Subcutaneous abdominal adipose tissue (tissue), 5 donors: ENCODE results near the gene GTF3C5.
"Not testable (repeated sequence)": the region's sequence is repeated elsewhere in the genome, so short reads cannot be mapped to it uniquely, and the experiment has no call there.

ENCODE experiments used
- H3K27ac ChIP-seq: one replicate; pipeline ENCODE4 v1.7.0; 2013; ENCODE audit warnings: low read depth, mild to moderate bottlenecking, inconsistent platforms, low read length, moderate library complexity
- H3K27me3 ChIP-seq, 5 donors: one replicate each; pipeline ENCODE4 v1.7.0; 2013; ENCODE audit warnings: low read length in 5 of 5, inconsistent platforms in 1 of 5; ENCODE audit not compliant: control insufficient read depth in 5 of 5, insufficient read depth in 4 of 5
- H3K36me3 ChIP-seq, 5 donors: one replicate each; pipeline ENCODE4 v1.7.0; 2013; ENCODE audit warnings: low read length in 5 of 5; ENCODE audit not compliant: control insufficient read depth in 5 of 5, insufficient read depth in 5 of 5
- H3K4me1 ChIP-seq, 5 donors: one replicate each; pipeline ENCODE4 v1.7.0; 2013; ENCODE audit warnings: low read length in 5 of 5, mild to moderate bottlenecking in 3 of 5, moderate library complexity in 1 of 5; ENCODE audit not compliant: control insufficient read depth in 5 of 5, insufficient read depth in 5 of 5
- H3K4me3 ChIP-seq, 5 donors: one replicate each; pipeline ENCODE4 v1.7.0; 2013; ENCODE audit warnings: low read length in 5 of 5, low read depth in 1 of 5
- H3K9ac ChIP-seq, 5 donors: one replicate each; pipeline ENCODE4 v1.7.0; 2013; ENCODE audit warnings: low read length in 5 of 5, mild to moderate bottlenecking in 4 of 5, moderate library complexity in 3 of 5
- H3K9me3 ChIP-seq, 5 donors: one replicate each; pipeline ENCODE4 v1.7.0; 2013; ENCODE audit warnings: low read length in 5 of 5; ENCODE audit not compliant: control insufficient read depth in 5 of 5
- donor health status: healthy.
- donor health status: healthy.
- donor health status: healthy.
- donor health status: healthy.
- donor health status: healthy.

The GTF3C5 gene

DNA sequence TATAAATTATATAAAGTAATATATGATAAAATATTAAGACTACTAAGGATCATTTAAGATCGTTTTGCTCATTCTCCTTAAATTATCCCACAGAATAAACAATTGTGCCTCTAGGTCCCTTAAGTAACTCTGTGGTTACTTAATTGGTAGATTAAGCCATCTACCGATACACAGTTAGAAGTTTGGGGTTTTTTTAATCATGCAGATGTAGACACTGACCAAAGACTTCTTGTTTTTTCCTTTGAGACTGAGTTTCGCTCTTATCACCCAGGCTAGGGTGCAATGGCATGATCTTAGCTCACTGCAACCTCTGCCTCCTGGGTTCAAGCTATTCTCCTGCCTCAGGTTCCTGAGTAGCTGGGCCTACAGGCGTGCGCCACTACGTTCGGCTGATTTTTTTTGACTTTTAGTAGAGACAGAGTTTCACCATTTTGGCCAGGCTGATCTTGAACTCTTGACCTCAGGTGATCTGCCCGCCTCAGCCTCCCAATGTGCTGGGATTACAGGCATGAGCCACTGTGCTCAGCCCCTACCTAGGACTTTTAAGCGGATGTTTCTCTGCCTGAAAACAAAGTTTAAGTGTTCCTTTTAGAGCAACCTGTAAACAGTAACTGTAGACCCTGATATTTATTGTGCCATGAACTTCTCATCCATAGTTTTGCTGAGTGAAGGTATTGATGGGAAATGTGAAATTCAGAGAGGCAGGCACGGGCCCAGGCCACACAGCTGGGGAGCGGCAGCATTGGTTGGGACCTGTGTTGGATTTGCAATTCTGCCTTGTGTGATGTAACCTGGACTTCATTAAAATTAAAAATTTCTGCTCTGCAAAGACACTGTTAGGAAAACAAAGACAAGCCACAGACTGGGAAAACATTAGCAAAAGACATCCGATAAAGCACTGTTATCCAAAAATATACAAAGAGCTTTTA lies 42.6 kb downstream of the GTF3C5 start:
- H3K9me3 ChIP-seq: no peaks in the 10 kb centered on the region
- H3K4me3 ChIP-seq: no peak overlapping the region
- no peaks in the 10 kb centered on the region for H3K27me3 ChIP-seq
- H3K36me3 ChIP-seq: no peaks in the 10 kb centered on the region
- H3K9ac ChIP-seq: no peak overlapping the region
- no peak overlapping the region for H3K27ac ChIP-seq
- no peaks in the 10 kb centered on the region for H3K4me1 ChIP-seq

- Histone ChIP-seq H3K36me3 (no peaks in the 10 kb centered on the region), H3K4me3 (no peak overlapping the region), H3K27me3 (no peaks in the 10 kb centered on the region), H3K9ac (no peak overlapping the region), H3K9me3 (no peaks in the 10 kb centered on the region), H3K27ac (no peak overlapping the region), H3K4me1 (no peaks in the 10 kb centered on the region)
Observed at GRCh38 chr9:133074111-133074651, 43.4 kb downstream of the GTF3C5 start.

GRCh38 chr9:133075925-133076630 lies 45.3 kb downstream of the GTF3C5 start:
- Histone ChIP-seq H3K9ac (no peak overlapping the region), H3K9me3 (no peaks in the 10 kb centered on the region), H3K4me1 (no peaks in the 10 kb centered on the region), H3K27ac (no peak overlapping the region), H3K36me3 (no peaks in the 10 kb centered on the region), H3K27me3 (peaks cover 0 to 3% (median 0%) of the 10 kb centered on the region in 5 donors), H3K4me3 (no peak overlapping the region)

DNA sequence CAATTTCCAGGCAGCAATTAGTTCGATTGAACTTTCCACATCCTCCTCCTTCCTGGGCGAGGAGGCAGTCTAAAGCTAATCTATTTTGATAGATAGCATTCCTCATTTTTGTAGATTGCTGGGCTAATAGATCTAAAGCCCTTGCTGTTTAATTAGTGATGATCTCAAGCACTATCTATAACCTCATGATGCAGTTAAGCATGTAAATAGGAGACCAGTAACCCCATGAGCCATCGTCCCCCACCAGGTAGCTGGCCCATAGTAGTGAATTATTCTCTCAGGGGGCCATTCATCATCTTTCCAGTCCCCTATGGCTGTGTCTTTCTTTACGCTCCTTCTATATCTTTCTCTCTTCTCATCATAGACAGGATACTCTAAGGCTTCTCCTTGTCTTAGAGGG lies 45.9 kb downstream of the GTF3C5 start:
- H3K4me3 ChIP-seq: no peak overlapping the region
- H3K27me3 ChIP-seq: peaks cover 0 to 3% (median 0%) of the 10 kb centered on the region in 5 donors
- no peaks in the 10 kb centered on the region for H3K36me3 ChIP-seq
- no peak overlapping the region for H3K27ac ChIP-seq
- no peak overlapping the region for H3K9ac ChIP-seq
- no peaks in the 10 kb centered on the region for H3K4me1 ChIP-seq
- H3K9me3 ChIP-seq: no peaks in the 10 kb centered on the region

DNA sequence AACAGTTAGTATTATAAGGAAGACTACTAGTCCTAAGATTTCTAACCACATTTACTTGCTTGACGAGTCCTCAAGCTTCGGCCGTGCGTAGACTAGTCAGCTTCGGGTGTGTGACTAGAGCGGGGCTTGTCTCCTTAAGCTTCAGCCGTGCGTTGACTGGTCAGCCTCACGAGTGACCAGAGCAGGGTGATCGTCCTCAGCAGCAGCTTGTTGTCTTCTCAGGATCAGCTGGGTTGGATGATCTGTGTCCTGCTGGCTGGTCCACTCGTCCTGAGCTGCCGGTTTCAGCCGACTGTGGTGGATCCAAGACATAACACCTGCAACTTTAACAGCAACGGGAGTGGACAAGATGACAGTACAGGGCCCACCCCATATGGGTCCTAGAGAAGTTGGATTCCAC lies 47.7 kb downstream of the GTF3C5 start:
- Histone ChIP-seq H3K9ac (no peak overlapping the region), H3K27ac (no peak overlapping the region), H3K4me1 (no peaks in the 10 kb centered on the region), H3K9me3 (no peaks in the 10 kb centered on the region), H3K27me3 (peaks cover 0 to 3% (median 0%) of the 10 kb centered on the region in 5 donors), H3K4me3 (no peak overlapping the region), H3K36me3 (no peaks in the 10 kb centered on the region)

DNA sequence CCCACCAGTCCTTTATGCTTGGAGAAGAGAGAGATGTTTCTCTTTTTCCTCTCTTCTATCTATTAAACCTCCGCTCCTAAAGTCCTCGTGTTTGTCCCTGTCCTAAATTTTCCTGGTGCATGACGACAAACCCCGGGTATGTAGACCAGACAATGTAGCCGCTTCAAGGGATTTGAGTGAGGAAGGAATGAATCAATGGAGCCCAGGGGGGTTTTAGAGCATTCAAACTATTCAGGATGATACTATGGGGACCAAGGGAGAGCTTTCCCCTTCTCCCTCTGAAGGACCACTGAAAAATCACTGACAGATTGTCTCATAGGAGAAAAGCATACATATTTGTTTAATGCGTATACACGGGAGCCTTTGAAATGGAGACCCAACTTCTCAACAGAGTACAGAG lies 49.4 kb downstream of the GTF3C5 start:
- no peak overlapping the region for H3K9ac ChIP-seq
- no peaks in the 10 kb centered on the region for H3K9me3 ChIP-seq
- H3K27me3 ChIP-seq: peaks cover 0 to 3% (median 0%) of the 10 kb centered on the region in 5 donors
- H3K27ac ChIP-seq: no peak overlapping the region
- no peaks in the 10 kb centered on the region for H3K4me1 ChIP-seq
- H3K4me3 ChIP-seq: no peak overlapping the region
- no peaks in the 10 kb centered on the region for H3K36me3 ChIP-seq

- not testable (repeated sequence) for H3K4me1 ChIP-seq, H3K4me3 ChIP-seq, H3K9ac ChIP-seq, H3K27ac ChIP-seq, H3K36me3 ChIP-seq, H3K27me3 ChIP-seq, H3K9me3 ChIP-seq
Observed at GRCh38 chr9:133080786-133081779, 50.3 kb downstream of the GTF3C5 start.

DNA sequence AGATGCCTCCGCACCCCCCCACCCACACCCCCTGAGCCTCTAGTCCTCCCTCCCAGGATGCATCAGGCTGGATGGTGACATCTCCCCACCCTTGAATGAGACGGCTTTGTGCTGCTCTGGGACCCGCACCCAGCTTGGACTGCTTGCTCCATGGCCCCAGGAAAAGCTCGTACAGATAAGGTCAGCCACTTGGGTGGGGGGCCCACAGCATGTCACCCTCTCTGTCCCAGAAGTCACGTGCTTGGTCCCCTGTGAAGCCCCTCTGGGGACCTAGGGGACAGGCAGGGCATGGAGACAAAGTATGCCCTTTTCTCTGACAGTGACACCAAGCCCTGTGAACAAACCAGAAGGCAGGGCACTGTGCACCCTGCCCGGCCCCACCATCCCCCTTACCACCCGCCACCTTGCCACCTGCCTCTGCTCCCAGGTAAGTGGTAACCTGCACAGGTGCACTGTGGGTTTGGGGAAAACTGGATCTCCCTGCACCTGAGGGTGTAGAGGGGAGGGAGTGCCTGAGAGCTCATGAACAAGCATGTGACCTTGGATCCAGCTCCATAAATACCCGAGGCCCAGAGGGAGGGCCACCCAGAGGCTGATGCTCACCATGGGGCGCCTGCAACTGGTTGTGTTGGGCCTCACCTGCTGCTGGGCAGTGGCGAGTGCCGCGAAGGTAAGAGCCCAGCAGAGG lies 51.3 kb downstream of the GTF3C5 start:
- H3K9ac ChIP-seq, H3K27ac ChIP-seq, H3K27me3 ChIP-seq, H3K4me3 ChIP-seq, H3K36me3 ChIP-seq, H3K4me1 ChIP-seq, H3K9me3 ChIP-seq: not testable (repeated sequence)

DNA sequence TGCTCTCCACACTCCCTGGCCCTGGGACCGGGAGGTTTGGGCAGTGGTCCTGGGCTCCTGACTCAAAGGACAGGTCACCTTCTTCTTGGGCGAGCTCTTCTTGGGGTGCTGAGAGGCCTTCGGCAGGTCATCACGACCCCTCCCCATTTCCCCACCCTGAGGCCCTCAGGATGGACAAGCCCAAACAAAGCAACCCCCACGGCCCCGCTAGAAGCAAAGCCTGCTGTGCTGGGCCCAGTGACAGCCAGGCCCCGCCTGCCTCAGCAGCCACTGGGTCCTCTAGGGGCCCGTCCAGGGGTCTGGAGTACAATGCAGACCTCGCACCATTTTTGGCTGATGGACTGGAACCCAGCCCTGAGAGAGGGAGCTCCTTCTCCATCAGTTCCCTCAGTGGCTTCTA lies 52.9 kb downstream of the GTF3C5 start:
- H3K9ac ChIP-seq, H3K9me3 ChIP-seq, H3K4me1 ChIP-seq, H3K27ac ChIP-seq, H3K4me3 ChIP-seq, H3K27me3 ChIP-seq, H3K36me3 ChIP-seq: not testable (repeated sequence)
